CD4-positive, alpha-beta memory T cell (primary cell): Measurements from ENCODE around the gene MSI2. TPM values are rescaled to one million over a fixed set of nuclear protein-coding genes. Genes with fewer than 3 reads are reported as not detected.

Experiments
- CTCF ChIA-PET: fragments of 350-600 bp; sonication (Branson Sonifier 250); formaldehyde crosslinking; loops from one replicate; lab custom pipeline; 2021; ENCODE audit warnings: inconsistent platforms; ENCODE audit not compliant: partially characterized antibody; lab: Charles Lee
- POLR2A ChIA-PET: fragments of 350-600 bp; sonication (Branson Sonifier 250); formaldehyde crosslinking; loops from one replicate; lab custom pipeline; 2021; ENCODE audit not compliant: partially characterized antibody; lab: Charles Lee
- DNase-seq, 5 donors: peaks; one replicate each; pipeline versions ENCODE4 v3.0.0 to v3.0.0-alpha.2; 2020 to 2022; ENCODE audit warnings: mixed read lengths in 1 of 5
- H3K27ac ChIP-seq: one replicate; pipeline ENCODE4 v1.7.0; 2013; ENCODE audit warnings: low read depth, low read length
- H3K27me3 ChIP-seq: 2 replicates; pipeline ENCODE4 v1.7.0; 2013; ENCODE audit warnings: mild to moderate bottlenecking, low read length, moderate library complexity; ENCODE audit not compliant: insufficient read depth
- H3K36me3 ChIP-seq: 2 replicates; pipeline ENCODE4 v1.7.0; 2013; ENCODE audit warnings: mild to moderate bottlenecking, low read length, moderate library complexity; ENCODE audit not compliant: insufficient read depth
- H3K4me1 ChIP-seq: 2 replicates; pipeline ENCODE4 v1.7.0; 2013; ENCODE audit warnings: mild to moderate bottlenecking, low read length, moderate library complexity; ENCODE audit not compliant: insufficient read depth
- H3K4me3 ChIP-seq, 2 donors: one replicate each; pipeline ENCODE4 v1.7.0; 2013; ENCODE audit warnings: low read length in 2 of 2, mild to moderate bottlenecking in 1 of 2
- H3K9me3 ChIP-seq, 2 donors: one replicate each; pipeline ENCODE4 v1.7.0; 2013; ENCODE audit warnings: low read length in 2 of 2, control low read depth in 1 of 2; ENCODE audit not compliant: control insufficient read depth in 1 of 2
- H3K27ac Mint-ChIP-seq, 7 donors: one replicate each; pipeline ENCODE4 v1.8.0; 2020 to 2021; ENCODE audit warnings: mixed read lengths in 7 of 7, mild to moderate bottlenecking in 6 of 7, inconsistent platforms in 3 of 7, moderate library complexity in 3 of 7
- H3K27me3 Mint-ChIP-seq, 2 donors: one replicate each; pipeline ENCODE4 v1.8.0; 2020 to 2021; ENCODE audit warnings: mixed read lengths in 2 of 2
- H3K36me3 Mint-ChIP-seq, 2 donors: one replicate each; pipeline ENCODE4 v1.8.0; 2020 to 2021; ENCODE audit warnings: mixed read lengths in 2 of 2, inconsistent platforms in 1 of 2, mild to moderate bottlenecking in 1 of 2
- H3K4me1 Mint-ChIP-seq, 4 donors: one replicate each; pipeline ENCODE4 v1.8.0; 2020 to 2021; ENCODE audit warnings: mixed read lengths in 4 of 4, mild to moderate bottlenecking in 1 of 4
- H3K4me3 Mint-ChIP-seq, 8 donors: one replicate each; pipeline ENCODE4 v1.8.0; 2020 to 2021; ENCODE audit warnings: mixed read lengths in 8 of 8, mild to moderate bottlenecking in 7 of 8, moderate library complexity in 6 of 8, inconsistent platforms in 3 of 8
- H3K9me3 Mint-ChIP-seq, 8 donors: one replicate each; pipeline ENCODE4 v1.8.0; 2020 to 2021; ENCODE audit warnings: mixed read lengths in 8 of 8, mild to moderate bottlenecking in 5 of 8, inconsistent platforms in 3 of 8, moderate library complexity in 1 of 8
- intact Hi-C: fragments of 100-400 bp; cut with micrococcal nuclease; formaldehyde crosslinking; loops from one replicate; pipeline ENCODE4 v1.15.1; 2023
- polyA plus RNA-seq, 2 donors: library from polyadenylated mRNA; unstranded; fragments of 300-500 nt; fragmentation: Illumina TruSeq; gene quantifications; one replicate each; pipeline ENCODE4 v1.2.3, GENCODE V29; 2021
- total RNA-seq, 2 experiments: library from RNA; stranded (reverse); gene quantifications; one replicate each; pipeline ENCODE4 v1.2.3, GENCODE V29; 2021

Gene MSI2
- total and polyA plus RNA-seq, 4 experiments from 2014 or later, result 2.1 to 110 (median 55.3) TPM

GRCh38 chr17:57512691-57513090 lies 256.4 kb downstream of the MSI2 start:
- H3K27ac Mint-ChIP-seq, result no peak overlapping the region
- DNase-seq, result no peak
- intact Hi-C loops, result loop anchor here (10.0 kb wide), 1 partner anchor 268 kb away; no protein-coding TSS in a partner anchor
- H3K27me3 ChIP-seq, result no peaks in the 10 kb centered on the region
- no peaks in the 10 kb centered on the region for H3K36me3 ChIP-seq
- H3K4me1 ChIP-seq, result no peaks in the 10 kb centered on the region
- no peak overlapping the region for H3K27ac ChIP-seq
- no peaks in the 10 kb centered on the region for H3K27me3 Mint-ChIP-seq
- no peaks in the 10 kb centered on the region for H3K9me3 Mint-ChIP-seq
- H3K9me3 ChIP-seq, result no peaks in the 10 kb centered on the region
- H3K4me1 Mint-ChIP-seq, result peaks cover 9 to 35% (median 16%) of the 10 kb centered on the region in 4 donors
- H3K36me3 Mint-ChIP-seq, result peaks cover 2 to 15% of the 10 kb centered on the region in 2 donors
- H3K4me3 Mint-ChIP-seq, result no peak overlapping the region
- CTCF ChIA-PET, result interaction anchor here (0.6 kb wide), 1 partner anchor 37 kb away, joined by 4 read pairs; no protein-coding TSS in a partner anchor
- no peak overlapping the region for H3K4me3 ChIP-seq
- POLR2A ChIA-PET, result no interaction called here

- no peaks in the 10 kb centered on the region for H3K27me3 Mint-ChIP-seq
- intact Hi-C loops, result loop anchor here (10.0 kb wide), 1 partner anchor 269 kb away; no protein-coding TSS in a partner anchor
- peaks cover 2 to 15% of the 10 kb centered on the region in 2 donors for H3K36me3 Mint-ChIP-seq
- ChIA-PET POLR2A (no interaction called here), CTCF (interaction anchor here (1.4 kb wide), 1 partner anchor 270 kb away, joined by 4 read pairs; no protein-coding TSS in a partner anchor)
- H3K27ac Mint-ChIP-seq, result no peak overlapping the region
- no peak overlapping the region for H3K4me3 ChIP-seq
- H3K9me3 Mint-ChIP-seq, result no peaks in the 10 kb centered on the region
- H3K9me3 ChIP-seq, result no peaks in the 10 kb centered on the region
- no peak overlapping the region for H3K4me3 Mint-ChIP-seq
- no peaks in the 10 kb centered on the region for H3K27me3 ChIP-seq
- H3K4me1 Mint-ChIP-seq, result peaks cover 3 to 30% (median 12%) of the 10 kb centered on the region in 4 donors
- no peak for DNase-seq
- H3K36me3 ChIP-seq, result no peaks in the 10 kb centered on the region
- no peak overlapping the region for H3K27ac ChIP-seq
- no peaks in the 10 kb centered on the region for H3K4me1 ChIP-seq
Observed at GRCh38 chr17:57513569-57513968, 257.2 kb downstream of the MSI2 start.

GRCh38 chr17:57514614-57515013 lies 258.3 kb downstream of the MSI2 start:
- Mint-ChIP-seq H3K27ac (peak overlapping the region in 1 of 7 donors; percentile 42), H3K9me3 (no peaks in the 10 kb centered on the region), H3K36me3 (peaks cover 2 to 11% of the 10 kb centered on the region in 2 donors), H3K4me3 (no peak overlapping the region), H3K27me3 (no peaks in the 10 kb centered on the region), H3K4me1 (peaks cover 0 to 24% (median 9%) of the 10 kb centered on the region in 4 donors)
- POLR2A ChIA-PET, result no interaction called here
- no peak overlapping the region for H3K4me3 ChIP-seq
- intact Hi-C loops, result loop anchor here (10.0 kb wide), 1 partner anchor 270 kb away; no protein-coding TSS in a partner anchor
- no peak overlapping the region for H3K27ac ChIP-seq
- no peaks in the 10 kb centered on the region for H3K27me3 ChIP-seq
- H3K36me3 ChIP-seq, result no peaks in the 10 kb centered on the region
- CTCF ChIA-PET, result interaction anchor here (1.4 kb wide), 1 partner anchor 271 kb away, joined by 4 read pairs; no protein-coding TSS in a partner anchor
- no peak for DNase-seq
- no peaks in the 10 kb centered on the region for H3K9me3 ChIP-seq
- H3K4me1 ChIP-seq, result no peaks in the 10 kb centered on the region

- ChIA-PET POLR2A (no interaction called here), CTCF (interaction anchor here (0.8 kb wide), 1 partner anchor 273 kb away, joined by 4 read pairs; no protein-coding TSS in a partner anchor)
- Mint-ChIP-seq H3K9me3 (no peaks in the 10 kb centered on the region), H3K4me1 (peaks cover 0 to 20% (median 6%) of the 10 kb centered on the region in 4 donors), H3K27me3 (no peaks in the 10 kb centered on the region), H3K4me3 (no peak overlapping the region), H3K27ac (no peak overlapping the region), H3K36me3 (peaks cover 2 to 11% of the 10 kb centered on the region in 2 donors)
- Histone ChIP-seq H3K36me3 (no peaks in the 10 kb centered on the region), H3K9me3 (no peaks in the 10 kb centered on the region), H3K27me3 (no peaks in the 10 kb centered on the region), H3K27ac (no peak overlapping the region), H3K4me3 (no peak overlapping the region), H3K4me1 (no peaks in the 10 kb centered on the region)
- no peak for DNase-seq
- intact Hi-C loops, result loop anchor here (10.0 kb wide), 1 partner anchor 271 kb away; no protein-coding TSS in a partner anchor
Observed at GRCh38 chr17:57515662-57516211, 259.4 kb downstream of the MSI2 start.

GRCh38 chr17:57516290-57517230 lies 260.2 kb downstream of the MSI2 start:
- no peaks in the 10 kb centered on the region for H3K9me3 ChIP-seq
- no peaks in the 10 kb centered on the region for H3K27me3 ChIP-seq
- no peaks in the 10 kb centered on the region for H3K9me3 Mint-ChIP-seq
- intact Hi-C loops, result loop anchor here (10.0 kb wide), 1 partner anchor 272 kb away; no protein-coding TSS in a partner anchor
- DNase-seq, result no peak
- ChIA-PET CTCF (interaction anchor here (0.8 kb wide), 1 partner anchor 273 kb away, joined by 4 read pairs; no protein-coding TSS in a partner anchor), POLR2A (no interaction called here)
- no peak overlapping the region for H3K27ac ChIP-seq
- H3K4me1 Mint-ChIP-seq, result peaks cover 0 to 12% (median 5%) of the 10 kb centered on the region in 4 donors
- no peak overlapping the region for H3K4me3 ChIP-seq
- H3K36me3 ChIP-seq, result no peaks in the 10 kb centered on the region
- no peaks in the 10 kb centered on the region for H3K27me3 Mint-ChIP-seq
- no peak overlapping the region for H3K4me3 Mint-ChIP-seq
- H3K36me3 Mint-ChIP-seq, result peaks cover 2 to 11% of the 10 kb centered on the region in 2 donors
- no peaks in the 10 kb centered on the region for H3K4me1 ChIP-seq
- peak overlapping the region in 1 of 7 donors; percentile 17 for H3K27ac Mint-ChIP-seq

- H3K27ac ChIP-seq, result no peak overlapping the region
- POLR2A ChIA-PET, result no interaction called here
- H3K27me3 ChIP-seq, result no peaks in the 10 kb centered on the region
- Mint-ChIP-seq H3K27me3 (no peaks in the 10 kb centered on the region), H3K4me3 (no peak overlapping the region), H3K27ac (peak overlapping the region in 1 of 7 donors; percentile 29), H3K36me3 (peaks cover 0 to 7% of the 10 kb centered on the region in 2 donors), H3K4me1 (peaks cover 1 to 10% (median 6%) of the 10 kb centered on the region in 4 donors), H3K9me3 (no peaks in the 10 kb centered on the region)
- CTCF ChIA-PET, result interaction anchor here (1.4 kb wide), 1 partner anchor 274 kb away, joined by 4 read pairs; no protein-coding TSS in a partner anchor
- H3K4me1 ChIP-seq, result no peaks in the 10 kb centered on the region
- intact Hi-C loops, result loop anchor here (10.0 kb wide), 1 partner anchor 272 kb away; no protein-coding TSS in a partner anchor
- no peaks in the 10 kb centered on the region for H3K9me3 ChIP-seq
- H3K36me3 ChIP-seq, result no peaks in the 10 kb centered on the region
- no peak for DNase-seq
- no peak overlapping the region for H3K4me3 ChIP-seq
Observed at GRCh38 chr17:57517273-57517631, 260.9 kb downstream of the MSI2 start.
